ENCODE data around the gene OLA1. TPM values are rescaled to one million over a fixed set of nuclear protein-coding genes. Genes with fewer than 3 reads are reported as not detected.

The OLA1 gene
- polyA plus RNA-seq, 1 experiment: 148 TPM

DNA sequence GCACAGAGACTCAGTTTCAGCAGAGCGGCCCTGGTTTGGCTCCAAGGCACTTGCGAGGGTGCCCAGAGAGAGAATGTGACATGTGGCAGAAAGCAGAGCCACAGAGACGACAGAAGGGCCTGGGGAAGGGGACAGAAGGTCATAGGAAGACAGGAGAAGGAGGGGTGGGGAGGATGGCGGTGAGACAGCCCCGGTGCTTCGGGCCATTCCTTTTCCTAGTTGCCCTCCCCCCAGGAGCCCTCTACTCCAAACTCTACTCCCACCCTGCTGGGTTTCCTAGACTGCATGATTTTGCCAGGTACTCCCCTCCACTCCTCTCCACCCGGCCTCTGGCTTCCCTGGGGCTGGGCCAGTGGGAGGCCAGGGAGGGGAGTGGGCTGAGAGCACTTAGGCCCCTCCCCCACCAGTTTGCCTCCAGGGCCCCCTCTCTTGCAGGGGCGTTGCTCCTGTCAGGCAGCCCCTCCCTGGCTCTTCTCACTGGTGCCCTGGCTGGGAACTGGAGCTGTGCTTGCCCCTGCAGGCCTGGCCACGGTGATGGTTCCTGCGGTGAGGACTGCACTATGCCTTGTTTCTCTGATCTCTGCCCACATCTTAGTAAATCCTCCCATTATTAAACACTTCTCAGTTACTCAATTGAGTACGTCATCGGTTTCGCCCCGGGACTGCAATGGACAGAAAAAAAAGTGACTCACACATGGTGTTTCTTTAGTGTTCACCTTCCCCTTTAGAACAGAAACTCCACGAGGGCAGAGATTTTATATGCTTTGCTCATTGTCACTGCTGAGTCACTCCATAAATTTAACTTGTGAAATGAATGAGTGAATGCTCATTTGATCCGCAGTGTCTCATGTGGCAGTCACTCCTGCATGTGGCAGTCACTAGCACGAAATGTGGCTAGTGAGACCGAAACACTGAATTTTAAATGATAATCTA lies 224.5 kb downstream of the OLA1 start:
- peak overlapping the region; percentile 96 for H3K27ac ChIP-seq (ENCODE audit: low read depth, low read length)
- CTCF ChIA-PET: interaction anchor here (1.2 to 1.3 kb wide), 2 partner anchors 17 to 55 kb away, joined by 3 to 4 read pairs; no protein-coding TSS in a partner anchor
- peaks cover 14% of the 10 kb centered on the region; the same call in 1 of the 2 replicates for H3K9me3 ChIP-seq (ENCODE audit: control insufficient read depth, insufficient read depth, low read length)
- H3K4me3 ChIP-seq (ENCODE audit: low read depth, low read length): no peak overlapping the region
- H3K27me3 ChIP-seq (ENCODE audit: control insufficient read depth, insufficient read depth, low read length): no peaks in the 10 kb centered on the region
- POLR2A ChIA-PET: interaction anchor here (2.1 kb wide), 1 partner anchor 58 kb away, joined by 8 read pairs; the partner anchor contains the start of gene SP3
- TF ChIP-seq, protein P1, sequence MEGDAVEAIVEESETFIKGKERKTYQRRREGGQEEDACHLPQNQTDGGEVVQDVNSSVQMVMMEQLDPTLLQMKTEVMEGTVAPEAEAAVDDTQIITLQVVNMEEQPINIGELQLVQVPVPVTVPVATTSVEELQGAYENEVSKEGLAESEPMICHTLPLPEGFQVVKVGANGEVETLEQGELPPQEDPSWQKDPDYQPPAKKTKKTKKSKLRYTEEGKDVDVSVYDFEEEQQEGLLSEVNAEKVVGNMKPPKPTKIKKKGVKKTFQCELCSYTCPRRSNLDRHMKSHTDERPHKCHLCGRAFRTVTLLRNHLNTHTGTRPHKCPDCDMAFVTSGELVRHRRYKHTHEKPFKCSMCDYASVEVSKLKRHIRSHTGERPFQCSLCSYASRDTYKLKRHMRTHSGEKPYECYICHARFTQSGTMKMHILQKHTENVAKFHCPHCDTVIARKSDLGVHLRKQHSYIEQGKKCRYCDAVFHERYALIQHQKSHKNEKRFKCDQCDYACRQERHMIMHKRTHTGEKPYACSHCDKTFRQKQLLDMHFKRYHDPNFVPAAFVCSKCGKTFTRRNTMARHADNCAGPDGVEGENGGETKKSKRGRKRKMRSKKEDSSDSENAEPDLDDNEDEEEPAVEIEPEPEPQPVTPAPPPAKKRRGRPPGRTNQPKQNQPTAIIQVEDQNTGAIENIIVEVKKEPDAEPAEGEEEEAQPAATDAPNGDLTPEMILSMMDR (IDR thresholded peaks at IDR 0.05; ENCODE audit: low read depth, low read length): no peak
- peak; percentile 81 for DNase-seq (ENCODE audit: low read depth, low spot score)

Small RNA genes lying within 50 kb of the gene (small RNA-seq; reads per million reads assigned to genes)
- not detected for gene RF00019 (ENCODE audit: insufficient read length, low read depth)

Other genes starting within 250 kb of the OLA1 start
- not detected in 2 replicates for gene SP9, start 86.4 kb upstream of the OLA1 start, polyA plus RNA-seq (2011; rRNA removed)
- gene SCRN3, start 147.2 kb upstream of the OLA1 start, polyA plus RNA-seq (2011; rRNA removed): 16.7 and 22.8 TPM in 2 replicates
- 3.8 and 5.4 TPM in 2 replicates for gene GPR155, start 238.5 kb upstream of the OLA1 start, polyA plus RNA-seq (2011; rRNA removed)